Left hindlimb (tissue), 1 donor: ENCODE data around the gene MYH10.

Experiments
- DNase-seq: peaks from one replicate; pipeline ENCODE4 v3.0.0-alpha.2; 2018

MYH10 gene

GRCh38 chr17:8469964-8470363 lies 160.6 kb downstream of the MYH10 start:
- no peak for DNase-seq

- no peak for DNase-seq
Observed at GRCh38 chr17:8468980-8469379, 161.5 kb downstream of the MYH10 start.

GRCh38 chr17:8468127-8468526 lies 162.4 kb downstream of the MYH10 start:
- peak; percentile 71 for DNase-seq

DNA sequence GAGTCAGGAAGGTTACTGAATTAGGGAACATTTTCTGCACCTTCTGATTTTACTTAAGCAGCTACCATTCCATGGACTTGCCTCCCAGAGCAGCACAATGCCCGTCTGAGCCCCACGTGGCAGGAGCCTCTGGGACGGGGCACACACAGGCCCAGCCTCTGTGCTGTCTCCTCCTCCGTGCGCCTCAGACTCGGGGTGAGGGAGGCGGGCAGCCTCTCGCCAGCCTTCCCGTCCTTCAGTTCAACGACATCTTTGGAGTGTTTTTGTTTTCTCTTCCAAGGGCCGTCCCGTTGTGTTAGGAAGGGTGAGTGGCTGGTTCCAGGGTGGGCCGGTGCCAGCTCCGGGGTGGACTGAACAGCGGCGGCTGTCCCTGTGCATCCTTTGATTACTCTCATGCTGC lies 163.0 kb downstream of the MYH10 start:
- no peak for DNase-seq

DNA sequence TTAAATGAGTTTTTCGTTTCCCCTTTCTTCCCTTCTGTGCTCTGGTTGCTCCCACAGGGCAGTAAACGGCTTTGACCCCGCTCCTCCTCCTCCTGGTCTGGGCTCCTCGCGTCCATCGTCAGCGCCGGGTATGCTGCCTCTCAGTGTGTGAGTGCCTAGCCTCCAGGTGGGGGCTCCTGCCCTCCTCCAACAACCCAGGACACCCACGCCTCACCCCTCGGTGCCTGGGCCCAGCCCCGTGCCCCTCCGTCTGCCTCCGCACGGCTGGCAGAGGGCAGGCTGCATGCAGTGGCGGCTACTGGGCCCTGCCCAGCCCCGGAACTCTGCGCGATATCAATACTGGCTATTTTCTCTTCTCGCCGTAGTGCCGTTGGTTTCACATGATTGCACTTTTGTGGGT lies 163.7 kb downstream of the MYH10 start:
- DNase-seq = no peak

GRCh38 chr17:8466456-8466855 lies 164.1 kb downstream of the MYH10 start:
- DNase-seq = no peak

- no peak for DNase-seq
Observed at GRCh38 chr17:8465759-8466158, 164.8 kb downstream of the MYH10 start.

- DNase-seq = no peak
Observed at GRCh38 chr17:8465356-8465755, 165.2 kb downstream of the MYH10 start.

DNA sequence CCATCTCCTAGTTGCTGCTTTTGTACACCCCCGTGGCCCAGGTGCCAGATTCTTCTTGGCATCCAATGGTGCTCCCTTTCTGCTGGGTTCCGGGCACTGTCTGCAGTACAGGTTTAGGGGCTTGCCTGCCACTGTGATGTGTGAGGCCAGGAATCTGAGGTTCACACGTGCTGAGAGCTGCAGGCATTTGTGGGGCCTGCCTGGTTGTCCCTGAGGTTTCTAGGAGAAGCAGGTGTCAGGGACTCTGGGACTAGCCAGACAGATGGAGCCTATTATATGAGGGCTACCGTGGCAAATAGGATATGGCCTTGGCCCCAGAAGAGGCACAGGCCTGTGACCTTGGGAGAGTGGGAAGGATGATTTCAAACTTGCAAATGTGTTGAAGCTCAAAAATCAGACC lies 165.6 kb downstream of the MYH10 start:
- DNase-seq = no peak

DNA sequence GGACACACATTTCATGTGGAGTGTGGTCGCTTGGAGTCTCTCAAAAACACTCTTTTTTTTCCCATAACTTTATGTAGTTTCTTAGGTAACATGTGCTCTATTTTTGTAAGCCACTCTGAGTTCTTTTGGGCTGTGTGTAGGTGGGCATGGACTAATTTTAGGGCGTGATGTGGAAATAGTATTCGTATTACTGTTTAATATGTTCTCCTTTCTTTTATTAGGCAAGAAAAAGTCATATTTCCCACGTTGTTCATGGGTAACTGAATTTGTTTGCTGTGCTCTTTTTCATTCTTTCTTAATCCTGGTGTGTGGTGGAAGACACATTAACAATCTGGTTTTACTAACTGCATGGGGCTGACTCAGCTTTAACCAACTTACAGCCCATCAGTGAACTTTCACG lies 167.4 kb downstream of the MYH10 start:
- DNase-seq = no peak

DNA sequence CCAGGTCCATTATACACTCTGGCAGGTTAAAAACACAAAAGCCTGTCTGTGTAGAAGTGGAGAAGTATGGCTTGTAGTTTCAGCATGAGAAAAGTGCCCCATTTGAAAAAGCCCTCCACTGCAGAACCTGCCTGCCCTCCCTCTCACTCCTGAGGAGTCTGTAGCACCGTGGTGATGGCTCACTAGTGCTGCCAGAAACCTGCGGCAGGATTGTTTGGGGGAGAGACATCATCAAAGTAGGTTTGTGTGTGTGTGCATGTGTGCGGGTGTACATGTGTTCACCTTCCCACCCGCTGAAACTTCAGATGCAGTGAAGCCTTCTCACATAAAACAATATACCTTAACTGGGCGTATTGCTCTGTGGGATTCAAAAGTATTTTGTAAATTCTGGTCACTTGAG lies 168.0 kb downstream of the MYH10 start:
- no peak for DNase-seq

DNA sequence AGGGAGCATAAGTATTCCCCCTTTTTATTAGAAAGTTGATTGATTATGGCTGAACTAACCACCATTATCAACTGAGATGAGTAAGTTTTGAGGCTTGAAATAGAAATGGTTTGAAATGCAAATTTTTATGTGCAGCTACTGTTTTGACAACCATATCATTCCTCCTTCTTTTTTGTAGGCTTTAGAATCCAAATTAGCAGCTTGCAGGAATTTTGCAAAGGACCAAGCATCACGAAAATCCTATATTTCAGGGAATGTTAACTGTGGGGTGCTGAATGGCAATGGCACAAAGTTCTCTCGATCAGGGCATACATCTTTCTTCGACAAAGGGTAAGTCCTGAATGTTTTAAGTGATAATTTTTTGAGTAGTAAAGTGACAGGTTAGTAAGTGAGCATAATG lies 170.7 kb downstream of the MYH10 start:
- no peak for DNase-seq

DNA sequence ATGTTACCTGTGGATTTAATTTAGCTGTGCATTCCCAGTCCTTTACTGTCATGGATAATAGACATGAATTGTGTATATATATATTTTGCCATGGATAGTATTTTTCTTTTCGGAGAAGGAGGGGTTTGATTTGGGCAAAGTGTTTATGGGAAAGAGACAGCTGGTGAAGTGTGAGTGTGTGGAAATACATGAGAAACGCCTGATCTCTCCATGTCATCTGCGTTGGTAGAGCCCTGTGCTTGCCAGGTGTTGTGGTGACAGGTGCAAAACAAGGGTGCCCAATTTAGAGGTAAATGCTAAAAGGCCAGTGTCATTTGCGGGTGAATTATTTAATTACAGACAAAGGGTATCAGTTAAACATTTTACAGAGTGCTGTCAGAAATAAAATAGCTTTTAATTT lies 171.4 kb downstream of the MYH10 start:
- no peak for DNase-seq

- DNase-seq = no peak
Observed at GRCh38 chr17:8458128-8458527, 172.4 kb downstream of the MYH10 start.

GRCh38 chr17:8455665-8456209 lies 174.8 kb downstream of the MYH10 start:
- DNase-seq = no peak

DNA sequence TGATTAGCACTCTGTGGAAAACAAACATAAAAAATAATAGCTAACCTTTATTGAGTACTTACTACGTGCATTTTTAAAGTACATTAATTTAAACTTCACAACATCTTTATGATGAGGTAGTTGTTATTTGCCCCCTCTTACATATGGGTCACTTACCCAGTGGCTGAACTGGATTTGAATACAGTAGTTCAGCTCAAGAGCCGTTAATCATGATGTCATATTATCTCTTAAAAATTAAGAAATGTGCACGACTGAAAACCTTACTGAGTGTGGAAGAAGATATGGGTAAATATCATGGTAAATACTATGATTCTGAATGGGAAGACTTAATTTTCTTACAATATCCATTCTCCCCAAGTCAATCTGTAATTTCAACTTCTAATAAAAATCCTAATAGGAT lies 177.2 kb downstream of the MYH10 start:
- no peak for DNase-seq

GRCh38 chr17:8451933-8452614 lies 178.5 kb downstream of the MYH10 start:
- DNase-seq = no peak

DNA sequence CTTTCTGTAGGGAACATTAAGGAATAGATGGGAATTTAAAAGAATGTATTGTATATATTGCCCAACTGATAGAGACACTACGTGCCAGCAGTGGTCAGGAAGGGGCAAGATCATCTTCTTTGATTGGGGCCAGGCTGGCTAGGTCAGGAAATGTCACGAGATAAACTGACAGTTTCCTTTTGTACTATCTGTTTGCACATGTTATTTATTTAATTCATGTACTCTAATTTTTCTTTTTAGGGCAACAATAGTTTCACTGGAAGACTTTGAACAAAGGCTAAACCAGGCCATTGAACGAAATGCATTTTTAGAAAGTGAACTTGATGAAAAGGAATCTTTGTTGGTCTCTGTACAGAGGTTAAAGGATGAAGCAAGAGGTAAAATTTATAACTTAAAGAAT lies 182.2 kb downstream of the MYH10 start:
- no peak for DNase-seq

DNA sequence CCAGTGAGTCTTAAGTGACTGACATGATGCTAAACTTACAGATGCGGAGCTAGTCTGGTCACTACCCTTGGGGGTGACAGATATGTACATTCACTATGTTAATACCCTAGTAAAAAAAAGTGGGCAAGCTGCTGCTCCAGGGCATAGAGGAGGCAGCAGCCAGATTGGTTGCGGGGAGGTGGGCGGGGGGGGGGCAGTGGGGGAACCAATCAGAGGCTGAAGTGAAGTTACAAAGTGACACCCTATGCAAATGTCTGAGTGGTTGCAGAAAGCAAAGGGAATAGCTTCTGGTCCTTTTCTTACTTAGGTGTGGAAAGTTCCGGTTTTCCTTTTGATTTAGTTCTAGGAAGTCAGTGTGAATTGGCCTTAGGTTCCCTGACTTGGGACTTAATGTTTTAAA lies 182.7 kb downstream of the MYH10 start:
- no peak for DNase-seq

- no peak for DNase-seq
Observed at GRCh38 chr17:8445536-8445935, 185.0 kb downstream of the MYH10 start.

- DNase-seq = no peak
Observed at GRCh38 chr17:8444494-8444893, 186.0 kb downstream of the MYH10 start.

GRCh38 chr17:8443756-8444155 lies 186.8 kb downstream of the MYH10 start:
- DNase-seq = no peak

GRCh38 chr17:8442310-8442709 lies 188.2 kb downstream of the MYH10 start:
- no peak for DNase-seq

GRCh38 chr17:8441690-8442089 lies 188.8 kb downstream of the MYH10 start:
- DNase-seq = no peak

DNA sequence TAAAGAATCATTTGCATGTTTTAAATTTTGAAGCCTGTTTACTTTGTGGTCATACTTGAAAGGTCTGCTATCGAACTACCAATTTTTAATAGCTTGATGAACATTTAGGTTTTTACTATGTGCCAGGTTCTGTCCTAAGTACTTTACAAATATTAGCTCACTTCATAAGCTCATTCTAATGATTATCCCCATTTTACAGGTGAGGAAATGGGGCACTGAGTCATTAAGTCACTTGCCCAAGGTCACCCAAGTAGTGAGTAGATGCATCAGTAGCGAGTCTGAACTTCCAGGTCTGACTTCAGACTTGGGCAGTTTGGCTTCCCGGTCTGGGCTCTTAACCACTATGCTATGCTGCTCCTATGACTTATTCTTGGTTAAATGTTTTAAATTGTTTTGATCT lies 190.8 kb downstream of the MYH10 start:
- DNase-seq = no peak
